ENCODE data around the gene IFT52.

GRCh38 chr20:43658069-43658722 lies 67.5 kb downstream of the IFT52 start:
- no peak for TF ChIP-seq TAF1 (IDR thresholded peaks at IDR 0.05; ENCODE audit: low read depth)
- TF ChIP-seq CEBPB (IDR thresholded peaks at IDR 0.05) = no peak
- no peak for TF ChIP-seq FOXM1 (IDR thresholded peaks at IDR 0.05; ENCODE audit: borderline replicate concordance, low read depth)
- no peak for TF ChIP-seq TCF12 (IDR thresholded peaks at IDR 0.05; ENCODE audit: low read depth)
- TF ChIP-seq EP300 (IDR thresholded peaks at IDR 0.05; ENCODE audit: borderline replicate concordance) = no peak
- no peak for TF ChIP-seq CREB1 (IDR thresholded peaks at IDR 0.05; ENCODE audit: low read depth)
- no peak for TF ChIP-seq NFIC (IDR thresholded peaks at IDR 0.05)
